Neuronal stem cell (in vitro differentiated cells): ENCODE measurements around the gene CADM2.

Experiments
- DNase-seq: peaks from one replicate; pipeline ENCODE4 v3.0.0-alpha.2; 2013; ENCODE audit warnings: low spot score
- H2AFZ ChIP-seq: one replicate; pipeline ENCODE4 v1.6.1; 2013; ENCODE audit warnings: mild to moderate bottlenecking, low read length, inconsistent platforms
- H2AK5ac ChIP-seq: 2 replicates; pipeline ENCODE4 v1.6.1; 2013; ENCODE audit warnings: low read depth, mild to moderate bottlenecking, inconsistent platforms, low read length, moderate library complexity, mixed read lengths
- H2BK120ac ChIP-seq: 2 replicates; pipeline ENCODE4 v1.6.1; 2013; ENCODE audit warnings: low read depth, mild to moderate bottlenecking, inconsistent platforms, low read length, moderate library complexity, mixed read lengths
- H2BK12ac ChIP-seq: one replicate; pipeline ENCODE4 v1.6.1; 2013; ENCODE audit warnings: low read length, inconsistent platforms
- H2BK15ac ChIP-seq: 2 replicates; pipeline ENCODE4 v1.6.1; 2013; ENCODE audit warnings: mild to moderate bottlenecking, low read length, inconsistent platforms, mixed read lengths
- H2BK5ac ChIP-seq: one replicate; pipeline ENCODE4 v1.6.1; 2013; ENCODE audit warnings: inconsistent platforms, mild to moderate bottlenecking, low read length, moderate library complexity
- H3K14ac ChIP-seq: one replicate; pipeline ENCODE4 v1.6.1; 2013; ENCODE audit warnings: low read length, inconsistent platforms
- H3K18ac ChIP-seq: 2 replicates; pipeline ENCODE4 v1.6.1; 2013; ENCODE audit warnings: low read length, inconsistent platforms
- H3K23ac ChIP-seq: 2 replicates; pipeline ENCODE4 v1.6.1; 2013; ENCODE audit warnings: low read depth, mild to moderate bottlenecking, mixed read lengths, low read length, inconsistent platforms; ENCODE audit not compliant: poor library complexity
- H3K27ac ChIP-seq: replicated peaks from 3 replicates; pipeline ENCODE4 v1.5.1; 2013; ENCODE audit warnings: low read length, inconsistent platforms
- H3K27me3 ChIP-seq, 3 experiments: 2 replicates each; pipeline ENCODE4 v1.6.1; 2013; ENCODE audit warnings: low read length in 3 of 3, mild to moderate bottlenecking in 2 of 3, inconsistent platforms in 1 of 3, low read depth in 1 of 3, mixed read lengths in 1 of 3, moderate library complexity in 1 of 3; ENCODE audit not compliant: control insufficient read depth in 3 of 3, insufficient read depth in 3 of 3
- H3K36me3 ChIP-seq, 2 donors: replicated peaks in 1 of 2; 2 replicates each; pipeline ENCODE4 v1.6.1; 2013; ENCODE audit warnings: low read length in 2 of 2; ENCODE audit not compliant: control insufficient read depth in 2 of 2, insufficient read depth in 2 of 2
- H3K4ac ChIP-seq: 2 replicates; pipeline ENCODE4 v1.6.1; 2013; ENCODE audit warnings: inconsistent platforms, mild to moderate bottlenecking, low read length, moderate library complexity
- H3K4me1 ChIP-seq, 2 donors: 1 replicate in 1 of 2; 2 replicates in 1 of 2; pipeline ENCODE4 v1.6.1; 2013; ENCODE audit warnings: low read length in 2 of 2, low read depth in 1 of 2; ENCODE audit not compliant: control insufficient read depth in 2 of 2, insufficient read depth in 1 of 2
- H3K4me2 ChIP-seq: one replicate; pipeline ENCODE4 v1.6.1; 2013; ENCODE audit warnings: mild to moderate bottlenecking, low read length, inconsistent platforms; ENCODE audit not compliant: insufficient read depth, poor library complexity, severe bottlenecking
- H3K4me3 ChIP-seq, 2 donors: 2 replicates each; pipeline ENCODE4 v1.5.1; 2013; ENCODE audit warnings: low read length in 2 of 2, mild to moderate bottlenecking in 2 of 2, inconsistent platforms in 1 of 2, moderate library complexity in 1 of 2
- H3K79me1 ChIP-seq: one replicate; pipeline ENCODE4 v1.6.1; 2013; ENCODE audit warnings: low read depth, mild to moderate bottlenecking, inconsistent platforms, low read length, moderate library complexity
- H3K9ac ChIP-seq: one replicate; pipeline ENCODE4 v1.6.1; 2013; ENCODE audit warnings: mild to moderate bottlenecking, low read depth, low read length, inconsistent platforms; ENCODE audit not compliant: poor library complexity
- H3K9me3 ChIP-seq, 2 donors: replicated peaks in 1 of 2; 2 replicates each; pipeline versions ENCODE3 to v1.6.1; 2013; ENCODE audit warnings: low read length in 2 of 2, mild to moderate bottlenecking in 2 of 2, inconsistent platforms in 1 of 2, low read depth in 1 of 2, mixed read lengths in 1 of 2, moderate library complexity in 1 of 2; ENCODE audit not compliant: control insufficient read depth in 2 of 2, insufficient read depth in 1 of 2
- H4K8ac ChIP-seq: one replicate; pipeline ENCODE4 v1.6.1; 2013; ENCODE audit warnings: low read depth, mild to moderate bottlenecking, inconsistent platforms, low read length, moderate library complexity
- H4K91ac ChIP-seq: one replicate; pipeline ENCODE4 v1.6.1; 2013; ENCODE audit warnings: low read length, low read depth, mild to moderate bottlenecking, inconsistent platforms; ENCODE audit not compliant: poor library complexity
- WGBS, 2 donors: extraction: QIAGEN DNeasy Blood & Tissue Kit; methylation state at CpG; one replicate each; pipeline ENCODE4 v1.1.7; 2013; ENCODE audit warnings: missing lambda C conversion rate in 2 of 2, mixed read lengths in 1 of 2; ENCODE audit not compliant: insufficient read length in 2 of 2, insufficient replicate concordance in 1 of 2; ENCODE audit errors: extremely low coverage in 2 of 2; 5-methylcytosine and 5-hydroxymethylcytosine counted together

Gene CADM2

DNA sequence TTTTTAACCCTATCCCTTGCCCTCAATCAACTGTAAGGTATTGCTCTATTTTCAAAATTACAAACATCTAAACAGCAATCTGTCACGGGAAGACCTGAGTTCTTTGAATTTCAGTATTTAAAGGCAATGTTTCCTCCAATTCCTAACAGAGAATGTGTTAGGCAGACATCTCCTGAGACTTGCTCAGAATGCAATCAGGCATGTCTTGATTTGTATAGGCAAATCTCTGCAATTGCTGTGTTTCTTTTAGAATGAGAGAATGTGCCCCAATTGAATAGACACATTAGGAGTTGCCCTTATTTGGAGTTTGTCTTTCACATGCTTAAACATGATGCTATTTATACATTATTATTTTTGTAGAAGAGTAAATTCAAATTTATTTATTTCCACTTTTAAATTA lies 205.6 kb downstream of the CADM2 start:
- Histone ChIP-seq H3K4me1 (peaks cover 0 to 6% of the 10 kb centered on the region in 2 donors), H2BK15ac (no peak overlapping the region), H3K4me3 (no peak overlapping the region), H4K91ac (no peak overlapping the region), H3K4ac (no peak overlapping the region), H2BK5ac (no peak overlapping the region), H4K8ac (no peak overlapping the region), H2AFZ (peak overlapping the region; percentile 81), H3K27ac (no peak overlapping the region), H3K79me1 (no peaks in the 10 kb centered on the region), H3K27me3 (no peaks in the 10 kb centered on the region), H3K9ac (no peak overlapping the region), H3K36me3 (no peaks in the 10 kb centered on the region), H3K18ac (no peak overlapping the region), H3K4me2 (no peak overlapping the region), H2AK5ac (no peak overlapping the region), H2BK12ac (no peak overlapping the region), H3K23ac (no peak overlapping the region), H3K9me3 (no peaks in the 10 kb centered on the region), H3K14ac (no peak overlapping the region), H2BK120ac (no peak overlapping the region)
- WGBS, 2 donors, result no CpG with 5 or more reads among the region's 1 CpG
- DNase-seq, result peak; percentile 20

GRCh38 chr3:85167576-85167975 lies 208.8 kb downstream of the CADM2 start:
- H3K18ac ChIP-seq, result no peak overlapping the region
- no peak overlapping the region for H2BK15ac ChIP-seq
- H2AFZ ChIP-seq, result no peak overlapping the region
- peaks cover 0 to 6% of the 10 kb centered on the region in 2 donors for H3K4me1 ChIP-seq
- H3K36me3 ChIP-seq, result no peaks in the 10 kb centered on the region
- H3K14ac ChIP-seq, result no peak overlapping the region
- H4K91ac ChIP-seq, result no peak overlapping the region
- no peak overlapping the region for H2BK120ac ChIP-seq
- no peak overlapping the region for H3K4ac ChIP-seq
- no peak overlapping the region for H4K8ac ChIP-seq
- no peaks in the 10 kb centered on the region for H3K79me1 ChIP-seq
- no peak for DNase-seq
- no peak overlapping the region for H3K4me3 ChIP-seq
- H3K27ac ChIP-seq, result no peak overlapping the region
- 100% methylated on average over 1 of the region's 1 CpG; no CpG with 5 or more reads in 1 of the 2 donors for WGBS, 2 donors
- no peaks in the 10 kb centered on the region for H3K27me3 ChIP-seq
- no peaks in the 10 kb centered on the region for H3K9me3 ChIP-seq
- H2BK5ac ChIP-seq, result no peak overlapping the region
- no peak overlapping the region for H3K23ac ChIP-seq
- H3K4me2 ChIP-seq, result no peak overlapping the region
- no peak overlapping the region for H2AK5ac ChIP-seq
- H3K9ac ChIP-seq, result no peak overlapping the region
- no peak overlapping the region for H2BK12ac ChIP-seq

- no peak overlapping the region for H3K23ac ChIP-seq
- no peak overlapping the region for H2BK5ac ChIP-seq
- no peak overlapping the region for H3K9ac ChIP-seq
- H2BK12ac ChIP-seq, result no peak overlapping the region
- H3K14ac ChIP-seq, result no peak overlapping the region
- H2AFZ ChIP-seq, result no peak overlapping the region
- no peak overlapping the region for H3K4me3 ChIP-seq
- no peaks in the 10 kb centered on the region for H3K36me3 ChIP-seq
- peaks cover 0 to 1% of the 10 kb centered on the region in 2 donors for H3K4me1 ChIP-seq
- H3K4ac ChIP-seq, result no peak overlapping the region
- H2BK120ac ChIP-seq, result no peak overlapping the region
- H3K27ac ChIP-seq, result no peak overlapping the region
- H3K4me2 ChIP-seq, result no peak overlapping the region
- no peak overlapping the region for H2BK15ac ChIP-seq
- H3K79me1 ChIP-seq, result no peaks in the 10 kb centered on the region
- no peaks in the 10 kb centered on the region for H3K9me3 ChIP-seq
- H3K27me3 ChIP-seq, result no peaks in the 10 kb centered on the region
- H4K8ac ChIP-seq, result no peak overlapping the region
- H2AK5ac ChIP-seq, result no peak overlapping the region
- H3K18ac ChIP-seq, result no peak overlapping the region
- no CpG with 5 or more reads among the region's 1 CpG for WGBS, 2 donors
- no peak for DNase-seq
- H4K91ac ChIP-seq, result no peak overlapping the region
Observed at GRCh38 chr3:85170646-85171045, 211.9 kb downstream of the CADM2 start.

DNA sequence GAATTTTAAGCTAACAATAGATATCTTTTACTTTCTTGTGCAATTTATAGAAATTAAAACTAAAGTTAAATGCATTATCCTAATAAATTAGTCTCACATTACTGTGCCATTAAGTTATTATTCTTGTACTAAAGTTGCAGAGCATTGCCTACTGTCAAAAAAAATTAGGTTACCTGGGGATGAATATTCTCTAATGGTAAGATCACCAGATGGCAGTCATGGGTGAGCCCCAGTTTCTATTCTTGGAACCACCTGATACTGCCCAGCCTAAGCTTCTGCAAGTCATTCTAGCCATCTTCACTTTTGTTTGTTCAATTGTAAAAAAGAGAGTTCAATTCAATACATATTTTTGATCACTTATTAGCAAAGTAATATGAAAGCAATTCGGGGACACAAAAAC lies 213.2 kb downstream of the CADM2 start:
- no peak overlapping the region for H3K4me3 ChIP-seq
- no CpG with 5 or more reads among the region's 1 CpG for WGBS, 2 donors
- no peak overlapping the region for H2BK12ac ChIP-seq

More for the DNA sequence above, 213.2 kb downstream of the CADM2 start:
- no peak overlapping the region for H3K4me2 ChIP-seq
- H4K8ac ChIP-seq, result no peak overlapping the region
- no peak overlapping the region for H3K18ac ChIP-seq
- no peak overlapping the region for H2BK5ac ChIP-seq
- H3K9me3 ChIP-seq, result no peaks in the 10 kb centered on the region
- no peak overlapping the region for H2BK120ac ChIP-seq
- H3K36me3 ChIP-seq, result no peaks in the 10 kb centered on the region
- no peaks in the 10 kb centered on the region for H3K27me3 ChIP-seq
- no peak overlapping the region for H3K27ac ChIP-seq
- H3K14ac ChIP-seq, result no peak overlapping the region
- no peak overlapping the region for H3K9ac ChIP-seq
- H3K4ac ChIP-seq, result no peak overlapping the region
- no peak overlapping the region for H4K91ac ChIP-seq
- no peak for DNase-seq
- no peak overlapping the region for H2AK5ac ChIP-seq
- H2BK15ac ChIP-seq, result no peak overlapping the region
- no peak overlapping the region for H2AFZ ChIP-seq
- H3K23ac ChIP-seq, result no peak overlapping the region
- no peaks in the 10 kb centered on the region for H3K79me1 ChIP-seq
- peaks cover 0 to 1% of the 10 kb centered on the region in 2 donors for H3K4me1 ChIP-seq
